NCI-H1105 (cell line): ENCODE results near the gene UTP11.
A peak's percentile ranks its signal among the peaks of the same experiment; 100 is the strongest.

Experiments
- DNase-seq: peaks from one replicate; lab custom pipeline; 2025; lab: John Stamatoyannopoulos, UW

The UTP11 gene

GRCh38 chr1:38046333-38046883 is 33.9 kb downstream of the UTP11 start, which contains the start of gene POU3F1:
TSS of gene POU3F1 (minus strand) at chr1:38046793. CDS start at chr1:38046743, 50 bp downstream.
- DNase-seq, result no peak

- peak; percentile 65 for DNase-seq
These were observed 34.5 kb downstream of the UTP11 start for GRCh38 chr1:38046884-38047602.

- DNase-seq, result no peak
These were observed 35.1 kb downstream of the UTP11 start for GRCh38 chr1:38047603-38048141.

- no peak for DNase-seq
These were observed 38.0 kb downstream of the UTP11 start for GRCh38 chr1:38050397-38051078.

- DNase-seq, result no peak
These were observed 38.6 kb downstream of the UTP11 start for GRCh38 chr1:38051079-38051543.

- DNase-seq, result no peak
These were observed 40.3 kb downstream of the UTP11 start for GRCh38 chr1:38052750-38053415.

- no peak for DNase-seq
These were observed 41.0 kb downstream of the UTP11 start for GRCh38 chr1:38053416-38054091.

- DNase-seq, result no peak
These were observed 42.9 kb downstream of the UTP11 start for GRCh38 chr1:38055398-38055797.

- no peak for DNase-seq
These were observed 43.4 kb downstream of the UTP11 start for GRCh38 chr1:38055965-38056364.

- no peak for DNase-seq
These were observed 47.2 kb downstream of the UTP11 start for GRCh38 chr1:38059635-38060250.

- no peak for DNase-seq
These were observed 48.0 kb downstream of the UTP11 start for GRCh38 chr1:38060498-38060897.

- no peak for DNase-seq
These were observed 48.8 kb downstream of the UTP11 start for GRCh38 chr1:38061290-38061689.

GRCh38 chr1:38061883-38062328 is 49.4 kb downstream of the UTP11 start:
- DNase-seq, result no peak

GRCh38 chr1:38062361-38063288 is 50.1 kb downstream of the UTP11 start:
- DNase-seq, result peak; percentile 98

GRCh38 chr1:38063616-38064015 is 51.1 kb downstream of the UTP11 start:
- DNase-seq, result no peak

GRCh38 chr1:38064197-38064903 is 51.8 kb downstream of the UTP11 start:
- no peak for DNase-seq

GRCh38 chr1:38068220-38068979 is 55.9 kb downstream of the UTP11 start:
- DNase-seq, result no peak

- no peak for DNase-seq
These were observed 56.4 kb downstream of the UTP11 start for GRCh38 chr1:38068980-38069340.
